Loucy (cell line): Measurements from ENCODE around the gene XXYLT1.

Experiments used
- H2AFZ ChIP-seq: fragments of 200-600 bp; sonication (generic); 2 replicates; pipeline ENCODE4 v1.6.0; 2016; ENCODE audit warnings: antibody characterized with exemption, mild to moderate bottlenecking, low read length, moderate library complexity
- H3F3A ChIP-seq: fragments of 200-600 bp; 2 replicates; pipeline ENCODE4 v1.6.0; 2016; ENCODE audit warnings: antibody characterized with exemption, low read depth, mild to moderate bottlenecking
- H3K27me3 ChIP-seq: fragments of 200-600 bp; sonication (generic); 2 replicates; pipeline ENCODE4 v1.6.1; 2014; ENCODE audit warnings: low read length, mild to moderate bottlenecking; ENCODE audit not compliant: insufficient read depth, poor library complexity, severe bottlenecking
- H3K36me3 ChIP-seq: fragments of 200-600 bp; sonication (generic); 2 replicates; pipeline ENCODE4 v1.6.1; 2016; ENCODE audit warnings: low read length; ENCODE audit not compliant: insufficient read depth
- H3K4me1 ChIP-seq: fragments of 200-600 bp; sonication (generic); 2 replicates; pipeline ENCODE4 v1.5.1; 2014; ENCODE audit warnings: low read length, mild to moderate bottlenecking; ENCODE audit not compliant: insufficient read depth, poor library complexity, severe bottlenecking
- H3K4me2 ChIP-seq: fragments of 200-600 bp; sonication (generic); 2 replicates; pipeline ENCODE4 v1.6.0; 2014; ENCODE audit warnings: antibody characterized with exemption, low read length, low read depth, mild to moderate bottlenecking; ENCODE audit not compliant: poor library complexity, severe bottlenecking
- H3K4me3 ChIP-seq: fragments of 200-600 bp; sonication (generic); 2 replicates; pipeline ENCODE4 v1.5.1; 2014; ENCODE audit warnings: low read length, mild to moderate bottlenecking, mixed read lengths; ENCODE audit not compliant: poor library complexity, severe bottlenecking
- H3K79me2 ChIP-seq: fragments of 200-600 bp; sonication (generic); 2 replicates; pipeline ENCODE4 v1.6.1; 2014; ENCODE audit warnings: low read length; ENCODE audit not compliant: insufficient read depth
- H3K9ac ChIP-seq: fragments of 200-600 bp; sonication (generic); 2 replicates; pipeline ENCODE4 v1.6.0; 2014; ENCODE audit warnings: mild to moderate bottlenecking, low read depth, low read length, moderate library complexity; ENCODE audit not compliant: poor library complexity, severe bottlenecking
- H3K9me2 ChIP-seq: fragments of 200-600 bp; sonication (generic); replicated peaks from 2 replicates; pipeline ENCODE4 v1.6.1; 2016; ENCODE audit warnings: low read depth, low read length, mixed read lengths
- H3K9me3 ChIP-seq: fragments of 200-600 bp; sonication (generic); 2 replicates; pipeline ENCODE4 v1.6.1; 2014; ENCODE audit warnings: mild to moderate bottlenecking, antibody characterized with exemption, low read length, low read depth; ENCODE audit not compliant: insufficient read depth
- H4K20me1 ChIP-seq: fragments of 200-600 bp; sonication (generic); 2 replicates; pipeline ENCODE4 v1.6.0; 2014; ENCODE audit warnings: antibody characterized with exemption, low read length, mild to moderate bottlenecking; ENCODE audit not compliant: insufficient read depth, poor library complexity, severe bottlenecking
- EZH2phosphoT487 ChIP-seq: fragments of 200-600 bp; IDR thresholded peaks from 2 replicates; pipeline ENCODE4 v1.6.1; 2018; ENCODE audit warnings: antibody characterized with exemption, mild to moderate bottlenecking, moderate library complexity, borderline replicate concordance
- TF ChIP-seq, protein P1 (sequence below): fragments of 200-600 bp; sonication (generic); conservative IDR thresholded peaks from 2 replicates; pipeline ENCODE4 v1.5.1; 2014; ENCODE audit warnings: mild to moderate bottlenecking, antibody characterized with exemption, low read length

Gene XXYLT1

DNA sequence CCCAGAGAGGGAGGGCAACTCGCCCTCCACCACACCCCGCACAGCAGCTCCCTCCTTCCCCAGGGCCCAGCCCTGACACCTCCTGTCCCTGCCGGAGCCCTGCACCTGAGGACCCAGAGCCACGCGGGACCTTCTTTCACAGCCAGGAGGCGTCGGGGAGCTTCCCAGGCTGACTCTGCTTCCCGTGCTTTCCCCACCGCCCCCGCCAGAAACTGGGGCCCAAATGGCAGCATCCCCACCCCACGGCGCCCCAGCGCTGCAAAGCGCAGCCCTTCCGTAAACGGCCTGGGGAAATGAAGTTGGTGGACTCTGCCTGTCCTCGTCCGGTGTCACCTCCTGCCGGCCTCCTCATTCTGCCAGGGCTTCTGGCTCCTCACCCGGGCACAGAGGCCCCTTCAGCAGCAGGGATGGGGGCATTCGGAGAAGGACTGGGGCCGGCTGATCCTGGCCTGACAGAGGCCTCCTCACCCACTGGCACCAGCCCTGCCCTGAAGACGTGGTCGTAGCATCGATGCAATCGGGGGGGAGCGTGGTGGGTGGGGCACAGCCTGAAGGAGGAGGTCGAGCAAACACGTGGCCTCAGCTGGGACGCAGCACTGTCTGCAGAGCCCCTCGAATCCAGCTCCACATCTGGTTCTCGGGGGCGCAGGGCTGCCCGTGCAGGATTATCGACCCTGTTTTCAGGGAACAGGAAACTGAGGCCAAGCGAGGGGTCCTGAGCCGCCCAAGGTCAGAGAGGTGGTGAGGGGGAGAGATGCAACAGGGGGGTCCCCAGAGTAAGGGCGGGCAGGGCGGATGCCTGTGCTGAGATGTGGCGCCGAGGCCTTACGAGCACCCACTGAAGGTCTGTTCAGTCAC is 235.4 kb downstream of the XXYLT1 start:
- Histone ChIP-seq H3K79me2 (no peaks in the 10 kb centered on the region), H3K9ac (no peak overlapping the region), H3F3A (no peaks in the 10 kb centered on the region), H2AFZ (no peak overlapping the region), H3K27me3 (no peaks in the 10 kb centered on the region), H3K4me2 (no peak overlapping the region), H3K4me1 (peaks cover 5% of the 10 kb centered on the region), H3K9me2 (no peaks in the 10 kb centered on the region), H4K20me1 (no peaks in the 10 kb centered on the region), H3K9me3 (no peaks in the 10 kb centered on the region), H3K36me3 (no peaks in the 10 kb centered on the region), H3K4me3 (no peak overlapping the region)
- TF ChIP-seq, protein P1, sequence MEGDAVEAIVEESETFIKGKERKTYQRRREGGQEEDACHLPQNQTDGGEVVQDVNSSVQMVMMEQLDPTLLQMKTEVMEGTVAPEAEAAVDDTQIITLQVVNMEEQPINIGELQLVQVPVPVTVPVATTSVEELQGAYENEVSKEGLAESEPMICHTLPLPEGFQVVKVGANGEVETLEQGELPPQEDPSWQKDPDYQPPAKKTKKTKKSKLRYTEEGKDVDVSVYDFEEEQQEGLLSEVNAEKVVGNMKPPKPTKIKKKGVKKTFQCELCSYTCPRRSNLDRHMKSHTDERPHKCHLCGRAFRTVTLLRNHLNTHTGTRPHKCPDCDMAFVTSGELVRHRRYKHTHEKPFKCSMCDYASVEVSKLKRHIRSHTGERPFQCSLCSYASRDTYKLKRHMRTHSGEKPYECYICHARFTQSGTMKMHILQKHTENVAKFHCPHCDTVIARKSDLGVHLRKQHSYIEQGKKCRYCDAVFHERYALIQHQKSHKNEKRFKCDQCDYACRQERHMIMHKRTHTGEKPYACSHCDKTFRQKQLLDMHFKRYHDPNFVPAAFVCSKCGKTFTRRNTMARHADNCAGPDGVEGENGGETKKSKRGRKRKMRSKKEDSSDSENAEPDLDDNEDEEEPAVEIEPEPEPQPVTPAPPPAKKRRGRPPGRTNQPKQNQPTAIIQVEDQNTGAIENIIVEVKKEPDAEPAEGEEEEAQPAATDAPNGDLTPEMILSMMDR: peak; percentile 50
- no peak for TF ChIP-seq EZH2phosphoT487

DNA sequence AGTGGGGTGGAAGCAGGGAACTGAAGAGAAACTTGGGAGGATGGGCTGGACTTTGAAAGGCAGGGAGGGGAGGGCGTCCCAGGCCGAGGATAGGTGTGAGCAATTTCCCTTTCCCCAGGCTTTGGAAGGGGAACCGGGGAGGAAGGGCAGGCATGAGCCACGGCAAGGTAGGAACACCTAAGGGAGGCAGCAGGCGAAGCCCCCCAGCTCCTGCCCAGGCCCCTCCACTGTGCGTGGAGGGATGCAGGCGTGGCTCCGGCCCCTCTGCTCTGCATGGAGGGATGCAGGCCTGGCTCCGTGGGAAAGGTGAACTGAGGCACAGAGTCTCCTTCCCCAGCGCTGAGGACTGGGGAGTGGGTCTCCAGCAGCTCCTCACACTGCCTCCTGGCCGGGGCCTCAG is 236.4 kb downstream of the XXYLT1 start:
- Histone ChIP-seq H3K9me3 (no peaks in the 10 kb centered on the region), H3K27me3 (no peaks in the 10 kb centered on the region), H3F3A (no peaks in the 10 kb centered on the region), H4K20me1 (no peaks in the 10 kb centered on the region), H3K9ac (no peak overlapping the region), H3K9me2 (no peaks in the 10 kb centered on the region), H2AFZ (no peak overlapping the region), H3K4me3 (no peak overlapping the region), H3K79me2 (no peaks in the 10 kb centered on the region), H3K4me1 (peaks cover 2% of the 10 kb centered on the region), H3K4me2 (no peak overlapping the region), H3K36me3 (no peaks in the 10 kb centered on the region)
- TF ChIP-seq EZH2phosphoT487: no peak
- TF ChIP-seq, protein P1: no peak

DNA sequence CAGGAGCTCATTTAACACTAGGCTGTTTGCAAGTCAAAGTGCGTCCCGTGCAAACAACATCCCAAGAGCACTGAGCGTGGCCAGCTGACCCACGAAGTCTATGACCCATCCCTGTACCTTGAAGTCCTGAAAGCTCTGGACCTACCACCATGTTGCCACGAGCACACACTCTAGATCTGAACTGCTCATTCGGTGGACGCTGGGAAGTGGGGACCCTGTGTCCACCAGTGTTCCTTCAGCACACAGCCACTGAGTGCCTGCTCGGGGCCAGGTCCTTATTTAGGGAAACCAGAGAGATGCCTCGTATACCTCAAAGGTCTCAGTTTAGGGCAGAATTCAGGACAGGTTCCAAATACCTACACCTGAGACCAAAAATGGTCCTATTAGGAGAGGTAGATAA is 236.9 kb downstream of the XXYLT1 start:
- Histone ChIP-seq H3K4me3 (no peak overlapping the region), H3F3A (no peaks in the 10 kb centered on the region), H3K9ac (no peak overlapping the region), H2AFZ (no peak overlapping the region), H3K79me2 (no peaks in the 10 kb centered on the region), H3K4me1 (no peaks in the 10 kb centered on the region), H3K36me3 (no peaks in the 10 kb centered on the region), H4K20me1 (no peaks in the 10 kb centered on the region), H3K4me2 (no peak overlapping the region), H3K9me2 (no peaks in the 10 kb centered on the region), H3K27me3 (no peaks in the 10 kb centered on the region), H3K9me3 (no peaks in the 10 kb centered on the region)
- TF ChIP-seq, protein P1: no peak
- TF ChIP-seq EZH2phosphoT487: no peak
